Measurements from ENCODE around the gene ALDH1B1. TPM values are rescaled to one million over a fixed set of nuclear protein-coding genes. Genes with fewer than 3 reads are reported as not detected.

The ALDH1B1 gene
- total and polyA plus RNA-seq, 10 of the 15 experiments (the other 5 are each of a cell fraction or from before 2014, with no cell fraction given): 8.6 to 38.5 (median 30.9) TPM

DNA sequence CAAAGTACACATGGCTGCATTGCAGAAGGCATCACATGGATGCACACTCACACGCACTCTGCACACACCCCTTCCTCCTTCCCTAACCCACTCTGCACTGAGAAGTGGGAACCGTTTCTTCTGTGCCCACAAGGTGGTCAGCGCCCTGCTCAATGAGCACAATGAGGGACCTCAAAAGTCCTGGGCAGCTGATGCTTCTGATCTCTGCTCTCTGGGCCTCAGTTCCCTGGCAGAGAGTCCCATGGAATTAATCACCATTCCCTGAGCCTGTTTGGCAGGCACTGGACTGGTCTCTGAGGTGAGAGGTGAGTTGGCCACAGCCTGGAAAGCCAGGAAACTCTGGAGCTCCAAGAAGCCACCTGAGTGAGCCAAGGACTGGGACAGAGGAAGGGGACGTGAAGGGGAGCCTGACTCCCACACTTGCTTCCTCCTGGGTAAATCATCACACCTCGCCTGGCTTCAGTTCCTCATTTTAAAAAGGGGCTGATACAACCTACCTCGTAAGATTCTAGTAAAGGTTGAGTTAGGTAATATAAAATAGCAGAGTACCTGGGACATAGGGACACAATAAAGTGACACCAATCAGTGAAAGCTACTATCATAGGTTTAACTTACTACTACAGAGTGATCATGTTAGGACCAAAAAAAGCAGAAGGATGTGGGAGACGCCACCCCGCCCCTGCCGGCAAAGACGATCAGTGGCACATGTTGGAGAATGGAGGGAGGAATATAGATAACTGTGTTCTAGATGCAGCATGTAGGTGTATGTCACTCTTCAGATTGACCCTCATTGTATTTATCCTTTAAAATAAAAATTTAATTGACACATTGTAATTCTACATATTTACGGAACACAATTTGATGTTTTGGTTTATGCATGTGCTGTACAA, 52.9 kb downstream of the ALDH1B1 start (continued):
- TF ChIP-seq ASH2L (IDR thresholded peaks at IDR 0.05; ENCODE audit: borderline replicate concordance, low read depth): no peak
- TF ChIP-seq EP300 (IDR thresholded peaks at IDR 0.05; ENCODE audit: borderline replicate concordance in 1 of 2, control insufficient read depth in 1 of 2, low read depth in 2 of 2, low read length in 2 of 2): 0 out of 4 replicates have a peak, but pooled peaks of 1 of the 2 experiments have one; percentile 53
- no peak for TF ChIP-seq TARDBP (IDR thresholded peaks at IDR 0.05; ENCODE audit: borderline replicate concordance)
- TF ChIP-seq NR2C2 (IDR thresholded peaks at IDR 0.05; ENCODE audit: borderline replicate concordance, control insufficient read depth, insufficient read length, low read depth): no peak
- no peak for TF ChIP-seq RAD51 (IDR thresholded peaks at IDR 0.05)
- TF ChIP-seq FOS (IDR thresholded peaks at IDR 0.05; ENCODE audit: borderline replicate concordance, extremely low read depth, insufficient read length): no peak
- no peak for TF ChIP-seq MEF2B (IDR thresholded peaks at IDR 0.05; ENCODE audit: partially characterized antibody, poor library complexity, severe bottlenecking)
- TF ChIP-seq SPI1 (IDR thresholded peaks at IDR 0.05; ENCODE audit: borderline replicate concordance, insufficient read depth, low read depth, low read length): peak; percentile 95
- peak; percentile 82; the same call in 1 of the 2 replicates for TF ChIP-seq DPF2 (IDR thresholded peaks at IDR 0.05)
- TF ChIP-seq NR2F1 (conservative IDR thresholded peaks at IDR 0.05): no peak
- no peak for TF ChIP-seq CREM (IDR thresholded peaks at IDR 0.05; ENCODE audit: low read depth)
- peak in 1 of 2 experiments; percentile 22; a peak in 1 of 4 replicates for TF ChIP-seq BHLHE40 (IDR thresholded peaks at IDR 0.05; ENCODE audit: borderline replicate concordance in 1 of 2, low read depth in 2 of 2, low read length in 1 of 2)
- no peak for TF ChIP-seq CTCF (IDR thresholded peaks at IDR 0.05 in 2 of 3, conservative IDR thresholded peaks at IDR 0.05 in 1 of 3; ENCODE audit: control insufficient read depth in 2 of 3, extremely low read depth in 1 of 3, insufficient read depth in 1 of 3, low read depth in 3 of 3, low read length in 3 of 3)
- TF ChIP-seq, protein P1, sequence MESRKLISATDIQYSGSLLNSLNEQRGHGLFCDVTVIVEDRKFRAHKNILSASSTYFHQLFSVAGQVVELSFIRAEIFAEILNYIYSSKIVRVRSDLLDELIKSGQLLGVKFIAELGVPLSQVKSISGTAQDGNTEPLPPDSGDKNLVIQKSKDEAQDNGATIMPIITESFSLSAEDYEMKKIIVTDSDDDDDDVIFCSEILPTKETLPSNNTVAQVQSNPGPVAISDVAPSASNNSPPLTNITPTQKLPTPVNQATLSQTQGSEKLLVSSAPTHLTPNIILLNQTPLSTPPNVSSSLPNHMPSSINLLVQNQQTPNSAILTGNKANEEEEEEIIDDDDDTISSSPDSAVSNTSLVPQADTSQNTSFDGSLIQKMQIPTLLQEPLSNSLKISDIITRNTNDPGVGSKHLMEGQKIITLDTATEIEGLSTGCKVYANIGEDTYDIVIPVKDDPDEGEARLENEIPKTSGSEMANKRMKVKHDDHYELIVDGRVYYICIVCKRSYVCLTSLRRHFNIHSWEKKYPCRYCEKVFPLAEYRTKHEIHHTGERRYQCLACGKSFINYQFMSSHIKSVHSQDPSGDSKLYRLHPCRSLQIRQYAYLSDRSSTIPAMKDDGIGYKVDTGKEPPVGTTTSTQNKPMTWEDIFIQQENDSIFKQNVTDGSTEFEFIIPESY (IDR thresholded peaks at IDR 0.05): no peak
- no peak for TF ChIP-seq NRF1 (conservative IDR thresholded peaks at IDR 0.05; ENCODE audit: low read depth, low read length)
- no peak for TF ChIP-seq ZNF24 (IDR thresholded peaks at IDR 0.05)
- TF ChIP-seq RELA (IDR thresholded peaks at IDR 0.05; ENCODE audit: borderline replicate concordance, partially characterized antibody): no peak
- no peak for TF ChIP-seq JUNB (IDR thresholded peaks at IDR 0.05)
- no peak for TF ChIP-seq ZSCAN29 (IDR thresholded peaks at IDR 0.05)
- TF ChIP-seq ZNF217 (IDR thresholded peaks at IDR 0.05): no peak
- 0 out of 2 replicates have a peak, but pooled peaks have one; percentile 44 for TF ChIP-seq IRF4 (IDR thresholded peaks at IDR 0.05; ENCODE audit: low read depth, low read length)
- TF ChIP-seq NBN (IDR thresholded peaks at IDR 0.05): 0 out of 2 replicates have a peak, but pooled peaks have one; percentile 27
- TF ChIP-seq IKZF2 (IDR thresholded peaks at IDR 0.05): peak; percentile 81
- TF ChIP-seq ATF7 (IDR thresholded peaks at IDR 0.05; ENCODE audit: low read depth): peak; percentile 33; the same call in 1 of the 2 replicates
- no peak for TF ChIP-seq RCOR1 (conservative IDR thresholded peaks at IDR 0.05; ENCODE audit: low read depth, low read length)
- TF ChIP-seq HDAC6 (IDR thresholded peaks at IDR 0.05; ENCODE audit: unreplicated experiment): no peak
- TF ChIP-seq IKZF1 (conservative IDR thresholded peaks at IDR 0.05): peak; percentile 89
- no peak for TF ChIP-seq BACH1 (IDR thresholded peaks at IDR 0.05; ENCODE audit: borderline replicate concordance)
- TF ChIP-seq ZNF274 (IDR thresholded peaks at IDR 0.05; ENCODE audit: insufficient read depth, insufficient read length): no peak
